HCT116 (cell line): ENCODE measurements around the gene FBXW8. TPM values are rescaled to one million over a fixed set of nuclear protein-coding genes. Genes with fewer than 3 reads are reported as not detected.
"Not testable (repeated sequence)": the region's sequence is repeated elsewhere in the genome, so short reads cannot be mapped to it uniquely, and the experiment has no call there.

Experiments
- ATAC-seq: fragments of 200-7000 bp; cut with Tn5 transposase; 2 replicates; pipeline ENCODE4 v1.9.1; 2020; ENCODE audit warnings: mild to moderate bottlenecking, moderate library complexity
- BruUV-seq: library from RNA; stranded (reverse); fragments of 400-500 nt; replicated peaks from 2 replicates; lab custom pipeline; 2021; lab: Mats Ljungman, UMichigan
- CTCF ChIA-PET: fragments of 300-600 bp; sonication (Branson Sonifier 250); formaldehyde crosslinking; loops from one replicate; lab custom pipeline; 2021; ENCODE audit warnings: antibody characterized with exemption; lab: Charles Lee
- POLR2A ChIA-PET: fragments of 300-600, 350-600 bp; sonication (Branson Sonifier 250); formaldehyde crosslinking; loops from one replicate; lab custom pipeline; 2021; ENCODE audit warnings: antibody characterized with exemption; lab: Charles Lee
- RAD21 ChIA-PET, 2 experiments: fragments of 300-600 bp; sonication (Branson Sonifier 250); formaldehyde crosslinking; loops; one replicate each; lab custom pipeline; 2023; ENCODE audit warnings: low total read pairs in 2 of 2; ENCODE audit not compliant: uncharacterized antibody in 2 of 2, unreplicated experiment in 2 of 2, low non-redundant PET in 1 of 2; lab: Charles Lee
- DNase-seq: peaks from one replicate; pipeline ENCODE4 v3.0.0-alpha.2; 2010; ENCODE audit warnings: low read depth, low spot score
- H2AFZ ChIP-seq: fragments of 200-600 bp; shearing (Covaris generic), sonication (generic); 2 replicates; pipeline ENCODE4 v1.6.1; 2017; ENCODE audit warnings: low read depth, mixed run types, mixed read lengths, antibody characterized with exemption, low read length; ENCODE audit not compliant: poor library complexity, severe bottlenecking
- H3K27ac ChIP-seq: 2 replicates; pipeline ENCODE4 v1.5.1; 2012; ENCODE audit warnings: low read depth, low read length
- H3K27me3 ChIP-seq: fragments of 200-600 bp; sonication (generic); 2 replicates; pipeline ENCODE4 v1.6.1; 2016; ENCODE audit warnings: mixed run types, low read length, mixed read lengths; ENCODE audit not compliant: insufficient read depth
- H3K36me3 ChIP-seq, 2 experiments: fragments of 200-500 bp in 1 of 2; fragments of 200-600 bp in 1 of 2; sonication (Bioruptor generic) in 1 of 2; sonication (generic) in 1 of 2; 2 replicates each; pipeline versions ENCODE4 v1.5.1 to v1.6.1; 2014 to 2016; ENCODE audit warnings: low read length in 2 of 2, inconsistent platforms in 1 of 2, mixed read lengths in 1 of 2, mixed run types in 1 of 2; ENCODE audit not compliant: insufficient read depth in 2 of 2, control insufficient read depth in 1 of 2
- H3K4me1 ChIP-seq, 2 experiments: fragments of 200-600 bp in 1 of 2; sonication (generic) in 1 of 2; 2 replicates each; pipeline versions ENCODE4 v1.5.1 to v1.6.1; 2012 to 2017; ENCODE audit warnings: low read length in 2 of 2, inconsistent platforms in 1 of 2, mild to moderate bottlenecking in 1 of 2, mixed read lengths in 1 of 2, mixed run types in 1 of 2, moderate library complexity in 1 of 2; ENCODE audit not compliant: insufficient read depth in 2 of 2, control insufficient read depth in 1 of 2
- H3K4me2 ChIP-seq: fragments of 200-600 bp; sonication (generic); 2 replicates; pipeline ENCODE4 v1.6.1; 2017; ENCODE audit warnings: mixed run types, low read length, mixed read lengths
- H3K4me3 ChIP-seq, 2 experiments: fragments of 200-600 bp in 1 of 2; sonication (generic) in 1 of 2; replicated peaks in 1 of 2; 2 replicates each; pipeline ENCODE4 v1.5.1; 2011 to 2016; ENCODE audit warnings: low read length in 2 of 2, control low read depth in 1 of 2, low read depth in 1 of 2, mild to moderate bottlenecking in 1 of 2, mixed read lengths in 1 of 2, mixed run types in 1 of 2
- H3K79me2 ChIP-seq: fragments of 200-600 bp; sonication (generic); 2 replicates; pipeline ENCODE4 v1.6.1; 2017; ENCODE audit warnings: mild to moderate bottlenecking, mixed run types, low read length, moderate library complexity, mixed read lengths; ENCODE audit not compliant: insufficient read depth
- H3K9ac ChIP-seq: fragments of 200-600 bp; sonication (generic); 2 replicates; pipeline ENCODE4 v1.6.1; 2016; ENCODE audit warnings: low read length, mixed read lengths
- H3K9me2 ChIP-seq: fragments of 200-600 bp; sonication (generic), shearing (Covaris generic); 2 replicates; pipeline ENCODE4 v1.6.1; 2017; ENCODE audit warnings: mixed run types, mild to moderate bottlenecking, moderate library complexity; ENCODE audit not compliant: insufficient read depth
- H3K9me3 ChIP-seq, 2 experiments: fragments of 200-500 bp in 1 of 2; fragments of 200-600 bp in 1 of 2; sonication (Bioruptor generic) in 1 of 2; sonication (generic) in 1 of 2; 2 replicates each; pipeline ENCODE4 v1.6.1; 2014 to 2017; ENCODE audit warnings: low read length in 2 of 2, mixed read lengths in 2 of 2, inconsistent platforms in 1 of 2, low read depth in 1 of 2, mild to moderate bottlenecking in 1 of 2, mixed run types in 1 of 2, moderate library complexity in 1 of 2; ENCODE audit not compliant: control insufficient read depth in 1 of 2, insufficient read depth in 1 of 2
- H4K20me1 ChIP-seq: fragments of 200-600 bp; sonication (generic), shearing (Covaris generic); 2 replicates; pipeline ENCODE4 v1.6.1; 2017; ENCODE audit warnings: mixed run types, mild to moderate bottlenecking, moderate library complexity; ENCODE audit not compliant: insufficient read depth
- CTCF ChIP-seq, 3 experiments: fragments of 200-600 bp in 1 of 3; sonication (generic) in 1 of 3; IDR thresholded peaks in 2 of 3; conservative IDR thresholded peaks in 1 of 3; 2 replicates each; pipeline ENCODE4 v1.5.1; 2012 to 2017; ENCODE audit warnings: low read depth in 2 of 3, low read length in 2 of 3, antibody characterized with exemption in 1 of 3, borderline replicate concordance in 1 of 3, control low read depth in 1 of 3, mild to moderate bottlenecking in 1 of 3, mixed read lengths in 1 of 3, mixed run types in 1 of 3, moderate library complexity in 1 of 3; ENCODE audit not compliant: insufficient read depth in 1 of 3
- EGR1 ChIP-seq: IDR thresholded peaks from 2 replicates; pipeline ENCODE4 v1.6.1; 2012; ENCODE audit warnings: low read depth
- EZH2phosphoT487 ChIP-seq: fragments of 200-600 bp; IDR thresholded peaks from 2 replicates; pipeline ENCODE4 v1.6.1; 2018; ENCODE audit warnings: antibody characterized with exemption, borderline replicate concordance
- RAD21 ChIP-seq: IDR thresholded peaks from 2 replicates; pipeline ENCODE4 v1.6.1; 2012; ENCODE audit warnings: low read depth, mild to moderate bottlenecking
- REST ChIP-seq: IDR thresholded peaks from 2 replicates; pipeline ENCODE4 v1.6.1; 2012; ENCODE audit warnings: low read depth
- TCF7L2 ChIP-seq: IDR thresholded peaks from 2 replicates; pipeline ENCODE4 v1.7.0; 2011; ENCODE audit warnings: borderline replicate concordance, inconsistent platforms; ENCODE audit not compliant: insufficient read depth, insufficient read length; ENCODE audit errors: extremely low read depth
- YY1 ChIP-seq: IDR thresholded peaks from 2 replicates; pipeline ENCODE4 v1.6.1; 2011; ENCODE audit warnings: low read length, low read depth, moderate library complexity, mild to moderate bottlenecking; ENCODE audit not compliant: insufficient replicate concordance; ENCODE audit errors: extremely low read depth
- ZBTB33 ChIP-seq: IDR thresholded peaks from 2 replicates; pipeline ENCODE4 v1.6.1; 2011; ENCODE audit warnings: mild to moderate bottlenecking, low read length, moderate library complexity; ENCODE audit not compliant: insufficient replicate concordance; ENCODE audit errors: extremely low read depth
- ZNF274 ChIP-seq: fragments of 200-500 bp; sonication (Bioruptor generic); IDR thresholded peaks from 2 replicates; pipeline ENCODE4 v1.6.1; 2014; ENCODE audit warnings: mild to moderate bottlenecking, low read depth, low read length, inconsistent platforms
- intact Hi-C: fragments of 100-400 bp; cut with micrococcal nuclease; formaldehyde crosslinking; loops from 2 replicates; pipeline ENCODE4 v1.10.0; 2022
- total RNA-seq: library from RNA; stranded (reverse); gene quantifications from one replicate; pipeline ENCODE4 v1.2.1, GENCODE V29; 2021; ENCODE audit not compliant: unreplicated experiment

The FBXW8 gene
- total RNA-seq, 1 experiment from 2014 or later, result 14.6 TPM

- no peak for TF ChIP-seq TCF7L2
- TF ChIP-seq RAD21, result no peak
- TF ChIP-seq CTCF (IDR thresholded peaks at IDR 0.05 in 2 of 3, conservative IDR thresholded peaks at IDR 0.05 in 1 of 3; ENCODE audit: borderline replicate concordance in 1 of 3, insufficient read depth in 1 of 3, low read depth in 2 of 3, low read length in 2 of 3), result no peak
- no peak for TF ChIP-seq EGR1
- no peak for TF ChIP-seq YY1
Observed at GRCh38 chr12:117053597-117054201, 142.9 kb downstream of the FBXW8 start (continued).

GRCh38 chr12:117054279-117054678, 143.5 kb downstream of the FBXW8 start:
- CTCF ChIA-PET, result no interaction called here
- RAD21 ChIA-PET, result no interaction called here
- H3K4me3 ChIP-seq, result no peak overlapping the region
- DNase-seq (no peak), ATAC-seq (no peak)
- H3K9me2 ChIP-seq, result no peaks in the 10 kb centered on the region
- H3K4me1 ChIP-seq, result no peaks in the 10 kb centered on the region
- TF ChIP-seq EZH2phosphoT487 (no peak), REST (no peak), ZNF274 (no peak), ZBTB33 (no peak)
- intact Hi-C loops, result no loop called here
- no peaks in the 10 kb centered on the region for H4K20me1 ChIP-seq
- H3K4me2 ChIP-seq, result no peak overlapping the region
- POLR2A ChIA-PET, result no interaction called here
- no peaks in the 10 kb centered on the region for H3K79me2 ChIP-seq
- no peak overlapping the region for H2AFZ ChIP-seq
- no TSS peak for BruUV-seq
- H3K27me3 ChIP-seq, result no peaks in the 10 kb centered on the region
- no peak overlapping the region for H3K9ac ChIP-seq
- no peak overlapping the region for H3K27ac ChIP-seq
- no peaks in the 10 kb centered on the region for H3K9me3 ChIP-seq
- no peaks in the 10 kb centered on the region for H3K36me3 ChIP-seq

GRCh38 chr12:117057626-117058025, 146.9 kb downstream of the FBXW8 start:
- H3K4me2 ChIP-seq, H3K9ac ChIP-seq, H3K9me2 ChIP-seq, DNase-seq, CTCF ChIA-PET, BruUV-seq, H2AFZ ChIP-seq, H3K27me3 ChIP-seq, H3K79me2 ChIP-seq, ATAC-seq, POLR2A ChIA-PET, RAD21 ChIA-PET, H3K36me3 ChIP-seq, H3K9me3 ChIP-seq, H4K20me1 ChIP-seq, H3K27ac ChIP-seq, intact Hi-C loops, H3K4me3 ChIP-seq, H3K4me1 ChIP-seq: not testable (repeated sequence)
